ENCODE measurements around the gene CDH26. TPM values are rescaled to one million over a fixed set of nuclear protein-coding genes. Genes with fewer than 3 reads are reported as not detected.

The CDH26 gene
- total RNA-seq (2014; rRNA removed; shearing (Covaris generic)) (not detected in 2 replicates), polyA plus RNA-seq (2016; fragmentation: Nextera tagmentation; extraction: Ambion mirVana) (not detected in 2 replicates)

DNA sequence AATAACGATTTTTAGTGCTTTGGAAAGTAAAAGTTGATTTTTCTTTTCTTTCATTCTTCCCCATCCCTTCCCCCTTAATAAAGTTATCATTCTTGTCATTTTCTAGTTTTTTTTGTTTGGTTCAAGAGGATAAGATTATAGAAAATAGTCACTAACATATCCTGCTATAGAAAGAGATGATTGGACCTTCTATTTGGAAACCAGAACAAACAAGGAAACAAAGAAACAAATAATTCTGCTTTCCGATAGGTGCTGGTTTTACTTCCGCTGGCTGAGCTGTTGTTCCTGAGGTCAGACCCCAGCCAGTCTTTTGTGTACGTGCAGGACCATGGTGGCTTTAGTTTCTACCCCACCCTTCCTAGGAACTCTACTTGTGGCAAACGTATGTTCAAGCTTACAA, at the start of gene CDH26:
Gene CDH26 (plus strand): TSS at position 301 of the 400 bp plus-strand sequence. CDS start 304 bp downstream, outside the sequence.
- Histone ChIP-seq H3K9me2 (ENCODE audit: insufficient read depth) (no peaks in the 10 kb centered on the region), H3K27ac (no peak within 1 kb of the TSS), H3K27me3 (replicated peaks; ENCODE audit: insufficient read depth) (no peaks in the 10 kb centered on the region), H2AFZ (no peak within 1 kb of the TSS), H3K79me2 (ENCODE audit: insufficient read depth) (no peaks in the 10 kb centered on the region), H3K4me2 (ENCODE audit: unreplicated experiment) (no peak within 1 kb of the TSS), H3F3A (ENCODE audit: insufficient read depth) (no peaks in the 10 kb centered on the region), H3K9ac (no peak within 1 kb of the TSS), H3K36me3 (ENCODE audit: low read depth) (no peaks in the 10 kb centered on the region), H3K4me1 (ENCODE audit: insufficient read depth) (no peaks in the 10 kb centered on the region), H3K9me3 (ENCODE audit: low read depth) (no peaks in the 10 kb centered on the region), H4K20me1 (ENCODE audit: insufficient read depth) (no peaks in the 10 kb centered on the region), H3K4me3 (no peak within 1 kb of the TSS)
- DNase-seq = no peak
- TF ChIP-seq EZH2phosphoT487 (IDR thresholded peaks at IDR 0.05; ENCODE audit: insufficient read depth, low read depth) = no peak
- TF ChIP-seq EZH2 (IDR thresholded peaks at IDR 0.05; ENCODE audit: insufficient read depth, poor library complexity, severe bottlenecking) = no peak
- WGBS, 2 experiments (ENCODE audit: low coverage in 1 of 2, low lambda C conversion rate in 2 of 2, missing lambda C conversion rate in 2 of 2) = 76 to 83% methylated on average over 5 of the region's 5 CpGs
- in situ Hi-C loops (cut with MboI) = no loop called here

DNA sequence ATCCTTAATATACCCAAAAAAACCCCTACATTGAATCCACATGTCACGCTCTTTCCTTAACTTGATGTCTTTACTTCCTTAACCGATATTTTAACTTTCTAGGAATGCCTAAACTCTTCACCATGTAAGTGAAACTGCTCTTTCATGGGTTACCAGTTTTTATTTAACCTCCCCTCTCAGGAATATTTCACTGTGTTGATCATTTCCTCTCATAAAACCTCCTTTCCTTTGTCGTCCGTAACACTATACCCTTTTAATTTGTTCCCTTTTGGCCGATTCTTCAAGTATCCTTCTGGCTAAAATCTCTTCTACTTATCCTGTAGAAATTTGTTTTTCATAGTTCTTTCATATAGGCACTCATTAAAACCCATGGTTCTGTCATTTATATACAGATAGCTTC, 49.4 kb upstream of the CDH26 start:
- Histone ChIP-seq H3K9me3 (ENCODE audit: low read depth) (no peaks in the 10 kb centered on the region), H3K4me2 (ENCODE audit: unreplicated experiment) (no peak overlapping the region), H3K79me2 (ENCODE audit: insufficient read depth) (no peaks in the 10 kb centered on the region), H3F3A (ENCODE audit: insufficient read depth) (no peaks in the 10 kb centered on the region), H2AFZ (no peak overlapping the region), H4K20me1 (ENCODE audit: insufficient read depth) (no peaks in the 10 kb centered on the region), H3K4me1 (ENCODE audit: insufficient read depth) (no peaks in the 10 kb centered on the region), H3K9ac (no peak overlapping the region), H3K27me3 (replicated peaks; ENCODE audit: insufficient read depth) (no peaks in the 10 kb centered on the region), H3K27ac (no peak overlapping the region), H3K36me3 (ENCODE audit: low read depth) (no peaks in the 10 kb centered on the region), H3K9me2 (ENCODE audit: insufficient read depth) (no peaks in the 10 kb centered on the region), H3K4me3 (no peak overlapping the region)
- no peak for DNase-seq
- 80 to 81% methylated on average over 5 of the region's 5 CpGs for WGBS, 2 experiments (ENCODE audit: low coverage in 1 of 2, low lambda C conversion rate in 2 of 2, missing lambda C conversion rate in 2 of 2)
- TF ChIP-seq EZH2 (IDR thresholded peaks at IDR 0.05; ENCODE audit: insufficient read depth, poor library complexity, severe bottlenecking) (no peak), EZH2phosphoT487 (IDR thresholded peaks at IDR 0.05; ENCODE audit: insufficient read depth, low read depth) (no peak)
- in situ Hi-C loops (cut with MboI) = no loop called here

DNA sequence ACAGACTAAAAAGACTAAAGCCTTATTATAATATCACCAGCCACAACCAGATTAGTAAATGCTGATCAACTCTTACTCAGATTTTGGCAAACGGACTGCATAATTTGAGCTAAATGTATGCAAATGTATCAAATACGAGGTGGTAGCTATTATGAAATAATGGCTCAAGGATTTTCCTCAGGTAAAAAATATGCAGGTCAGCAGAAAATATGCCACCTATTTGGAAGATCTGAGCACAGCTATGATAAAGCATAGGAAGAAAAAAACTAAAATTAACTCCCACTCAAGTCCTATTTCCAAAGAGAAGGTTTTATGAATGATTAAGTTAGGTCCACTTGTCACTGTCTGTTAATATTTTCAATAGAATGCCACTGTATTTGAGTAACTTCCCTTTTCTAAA, 47.2 kb upstream of the CDH26 start:
- H3K4me1 ChIP-seq (ENCODE audit: insufficient read depth) = no peaks in the 10 kb centered on the region
- no peaks in the 10 kb centered on the region for H3K9me2 ChIP-seq (ENCODE audit: insufficient read depth)
- no peak for TF ChIP-seq EZH2phosphoT487 (IDR thresholded peaks at IDR 0.05; ENCODE audit: insufficient read depth, low read depth)
- no peak overlapping the region for H3K27ac ChIP-seq
- H3K79me2 ChIP-seq (ENCODE audit: insufficient read depth) = no peaks in the 10 kb centered on the region
- DNase-seq = no peak
- H3K4me3 ChIP-seq = no peak overlapping the region
- in situ Hi-C loops (cut with MboI) = no loop called here
- no peaks in the 10 kb centered on the region for H3K9me3 ChIP-seq (ENCODE audit: low read depth)
- 83 to 84% methylated on average over 2 of the region's 2 CpGs for WGBS, 2 experiments (ENCODE audit: low coverage in 1 of 2, low lambda C conversion rate in 2 of 2, missing lambda C conversion rate in 2 of 2)
- no peak overlapping the region for H2AFZ ChIP-seq
- no peaks in the 10 kb centered on the region for H4K20me1 ChIP-seq (ENCODE audit: insufficient read depth)
- H3K4me2 ChIP-seq (ENCODE audit: unreplicated experiment) = no peak overlapping the region
- H3K27me3 ChIP-seq (replicated peaks; ENCODE audit: insufficient read depth) = no peaks in the 10 kb centered on the region
- H3K36me3 ChIP-seq (ENCODE audit: low read depth) = no peaks in the 10 kb centered on the region
- H3K9ac ChIP-seq = no peak overlapping the region
- no peaks in the 10 kb centered on the region for H3F3A ChIP-seq (ENCODE audit: insufficient read depth)

- TF ChIP-seq EZH2phosphoT487 (IDR thresholded peaks at IDR 0.05; ENCODE audit: insufficient read depth, low read depth) = no peak
- no peak for TF ChIP-seq EZH2 (IDR thresholded peaks at IDR 0.05; ENCODE audit: insufficient read depth, poor library complexity, severe bottlenecking)
- Histone ChIP-seq H3K4me1 (ENCODE audit: insufficient read depth) (no peaks in the 10 kb centered on the region), H3K9me3 (ENCODE audit: low read depth) (no peaks in the 10 kb centered on the region), H4K20me1 (ENCODE audit: insufficient read depth) (no peaks in the 10 kb centered on the region), H3K27ac (no peak overlapping the region), H3F3A (ENCODE audit: insufficient read depth) (no peaks in the 10 kb centered on the region), H3K27me3 (replicated peaks; ENCODE audit: insufficient read depth) (no peaks in the 10 kb centered on the region), H3K36me3 (ENCODE audit: low read depth) (no peaks in the 10 kb centered on the region), H3K9me2 (ENCODE audit: insufficient read depth) (no peaks in the 10 kb centered on the region), H3K79me2 (ENCODE audit: insufficient read depth) (no peaks in the 10 kb centered on the region), H2AFZ (no peak overlapping the region), H3K4me2 (ENCODE audit: unreplicated experiment) (no peak overlapping the region), H3K9ac (no peak overlapping the region), H3K4me3 (no peak overlapping the region)
- no peak for DNase-seq
- 67 to 73% methylated on average over 4 of the region's 4 CpGs for WGBS, 2 experiments (ENCODE audit: low coverage in 1 of 2, low lambda C conversion rate in 2 of 2, missing lambda C conversion rate in 2 of 2)
- in situ Hi-C loops (cut with MboI) = no loop called here
These were observed 45.6 kb upstream of the CDH26 start for GRCh38 chr20:59912609-59913008.

- Histone ChIP-seq H3K4me1 (ENCODE audit: insufficient read depth) (no peaks in the 10 kb centered on the region), H3K9ac (no peak overlapping the region), H3K9me3 (ENCODE audit: low read depth) (no peaks in the 10 kb centered on the region), H3K27me3 (replicated peaks; ENCODE audit: insufficient read depth) (no peaks in the 10 kb centered on the region), H3K4me2 (ENCODE audit: unreplicated experiment) (no peak overlapping the region), H3F3A (ENCODE audit: insufficient read depth) (no peaks in the 10 kb centered on the region), H3K36me3 (ENCODE audit: low read depth) (no peaks in the 10 kb centered on the region), H4K20me1 (ENCODE audit: insufficient read depth) (no peaks in the 10 kb centered on the region), H3K9me2 (ENCODE audit: insufficient read depth) (no peaks in the 10 kb centered on the region), H3K4me3 (no peak overlapping the region), H2AFZ (no peak overlapping the region), H3K79me2 (ENCODE audit: insufficient read depth) (no peaks in the 10 kb centered on the region), H3K27ac (no peak overlapping the region)
- in situ Hi-C loops (cut with MboI) = no loop called here
- TF ChIP-seq EZH2 (IDR thresholded peaks at IDR 0.05; ENCODE audit: insufficient read depth, poor library complexity, severe bottlenecking) (no peak), EZH2phosphoT487 (IDR thresholded peaks at IDR 0.05; ENCODE audit: insufficient read depth, low read depth) (no peak)
- no peak for DNase-seq
These were observed 37.3 kb upstream of the CDH26 start for GRCh38 chr20:59920944-59921343.

Data from GM23248 (cell line).